ENCODE results near the gene SMC4.
A peak's percentile ranks its signal among the peaks of the same experiment; 100 is the strongest.

Gene SMC4

GRCh38 chr3:160370987-160371857 lies 28.2 kb upstream of the SMC4 start:
- POLR2A ChIA-PET: no interaction called here
- no peak for TF ChIP-seq CTCF (IDR thresholded peaks at IDR 0.05; ENCODE audit: insufficient read depth, low read length, missing control alignments)
- H3K4me3 ChIP-seq (ENCODE audit: low read depth, low read length): no peak overlapping the region
- no peak for DNase-seq (ENCODE audit: low read depth, low spot score)
- CTCF ChIA-PET: interaction anchor here (1.0 to 1.5 kb wide), 3 partner anchors 43 to 209 kb away, joined by 3 to 4 read pairs (median 3); no protein-coding TSS in a partner anchor

- POLR2A ChIA-PET: no interaction called here
- peak; percentile 42 for DNase-seq (ENCODE audit: low read depth, low spot score)
- TF ChIP-seq CTCF (IDR thresholded peaks at IDR 0.05; ENCODE audit: insufficient read depth, low read length, missing control alignments): no peak
- H3K4me3 ChIP-seq (ENCODE audit: low read depth, low read length): no peak overlapping the region
- CTCF ChIA-PET: interaction anchor here (1.0 kb wide), 1 partner anchor 210 kb away, joined by 4 read pairs; no protein-coding TSS in a partner anchor
Measured at GRCh38 chr3:160372780-160373179, 26.7 kb upstream of the SMC4 start.

- ChIA-PET POLR2A (no interaction called here), CTCF (no interaction called here)
- no peak for TF ChIP-seq CTCF (IDR thresholded peaks at IDR 0.05; ENCODE audit: insufficient read depth, low read length, missing control alignments)
- H3K4me3 ChIP-seq (ENCODE audit: low read depth, low read length): no peak overlapping the region
- DNase-seq (ENCODE audit: low read depth, low spot score): no peak
Measured at GRCh38 chr3:160373655-160374054, 25.8 kb upstream of the SMC4 start.

- no peak for TF ChIP-seq CTCF (IDR thresholded peaks at IDR 0.05; ENCODE audit: insufficient read depth, low read length, missing control alignments)
- ChIA-PET CTCF (interaction anchor here (1.2 to 1.3 kb wide), 2 partner anchors 38 to 342 kb away, joined by 3 read pairs; no protein-coding TSS in a partner anchor), POLR2A (no interaction called here)
- H3K4me3 ChIP-seq (ENCODE audit: low read depth, low read length): no peak overlapping the region
- DNase-seq (ENCODE audit: low read depth, low spot score): no peak
Measured at GRCh38 chr3:160374472-160374871, 25.0 kb upstream of the SMC4 start.

GRCh38 chr3:160374925-160375324 lies 24.5 kb upstream of the SMC4 start:
- DNase-seq (ENCODE audit: low read depth, low spot score): no peak
- no peak overlapping the region for H3K4me3 ChIP-seq (ENCODE audit: low read depth, low read length)
- ChIA-PET POLR2A (no interaction called here), CTCF (interaction anchor here (1.2 to 1.3 kb wide), 2 partner anchors 38 to 342 kb away, joined by 3 read pairs; no protein-coding TSS in a partner anchor)
- no peak for TF ChIP-seq CTCF (IDR thresholded peaks at IDR 0.05; ENCODE audit: insufficient read depth, low read length, missing control alignments)

GRCh38 chr3:160376681-160377080 lies 22.8 kb upstream of the SMC4 start:
- DNase-seq (ENCODE audit: low read depth, low spot score): no peak
- no peak for TF ChIP-seq CTCF (IDR thresholded peaks at IDR 0.05; ENCODE audit: insufficient read depth, low read length, missing control alignments)
- ChIA-PET CTCF (interaction anchor here (1.1 kb wide), 1 partner anchor 325 kb away, joined by 6 read pairs; no protein-coding TSS in a partner anchor), POLR2A (no interaction called here)
- H3K4me3 ChIP-seq (ENCODE audit: low read depth, low read length): no peak overlapping the region

All from AG04449 (cell line).